DMS114 treated with DMSO at 0.1 percent for 48 hours (cell line): Measurements from ENCODE around the gene APOLD1.
A peak's percentile ranks its signal among the peaks of the same experiment; 100 is the strongest.
"Not testable (repeated sequence)": the region's sequence is repeated elsewhere in the genome, so short reads cannot be mapped to it uniquely, and the experiment has no call there.

Experiments
- DNase-seq: peaks from one replicate; lab custom pipeline; 2025; ENCODE audit not compliant: unreplicated experiment; lab: John Stamatoyannopoulos, UW

The APOLD1 gene, protein sequence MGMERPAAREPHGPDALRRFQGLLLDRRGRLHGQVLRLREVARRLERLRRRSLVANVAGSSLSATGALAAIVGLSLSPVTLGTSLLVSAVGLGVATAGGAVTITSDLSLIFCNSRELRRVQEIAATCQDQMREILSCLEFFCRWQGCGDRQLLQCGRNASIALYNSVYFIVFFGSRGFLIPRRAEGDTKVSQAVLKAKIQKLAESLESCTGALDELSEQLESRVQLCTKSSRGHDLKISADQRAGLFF

DNA sequence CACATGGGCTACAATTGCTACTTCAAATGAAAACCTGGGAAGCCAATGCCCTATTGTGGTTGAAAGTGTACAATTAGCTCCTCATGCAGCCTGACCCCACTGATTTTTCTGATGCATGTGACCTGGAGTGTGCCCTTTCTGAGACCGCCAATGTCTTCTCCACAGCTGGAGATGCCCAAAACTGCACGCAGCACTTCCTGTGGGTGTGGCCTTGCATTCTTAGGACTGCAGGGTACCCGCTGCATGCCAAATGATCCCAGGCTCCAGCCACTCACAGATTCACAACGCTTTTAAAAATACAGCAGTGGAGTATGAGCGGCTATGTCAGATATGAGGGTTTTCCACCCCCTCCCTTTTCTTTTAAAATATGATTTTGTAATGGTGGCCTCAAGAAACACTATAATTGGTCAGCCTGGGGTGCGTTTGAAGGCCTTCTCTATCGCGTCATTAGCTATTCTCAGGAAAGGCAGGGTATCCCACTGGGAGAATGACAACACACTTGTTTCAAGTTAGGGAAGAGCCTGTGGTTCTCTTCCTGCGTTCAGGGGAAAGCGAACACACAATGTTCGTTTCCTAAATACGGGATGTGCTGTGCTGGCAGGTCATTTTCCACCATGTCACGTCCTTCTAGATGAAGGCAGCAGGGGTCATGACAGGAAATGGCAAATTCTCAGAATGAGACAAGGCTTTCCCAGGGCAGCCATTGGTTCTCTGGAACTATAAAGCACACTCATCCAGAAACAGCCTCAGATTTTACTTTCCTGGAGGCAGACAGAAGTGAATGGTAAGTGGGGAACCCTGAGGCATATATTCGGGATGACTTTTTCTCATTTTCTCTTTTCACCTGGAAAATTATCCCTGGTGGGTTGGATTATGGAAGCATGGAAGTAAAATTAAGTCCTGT lies at the start of gene APOLD1:
TSS of gene APOLD1 (plus strand) at position 749 of the 904 bp plus-strand sequence. CDS start at position 782, 33 bp downstream.
- no peak for DNase-seq

DNA sequence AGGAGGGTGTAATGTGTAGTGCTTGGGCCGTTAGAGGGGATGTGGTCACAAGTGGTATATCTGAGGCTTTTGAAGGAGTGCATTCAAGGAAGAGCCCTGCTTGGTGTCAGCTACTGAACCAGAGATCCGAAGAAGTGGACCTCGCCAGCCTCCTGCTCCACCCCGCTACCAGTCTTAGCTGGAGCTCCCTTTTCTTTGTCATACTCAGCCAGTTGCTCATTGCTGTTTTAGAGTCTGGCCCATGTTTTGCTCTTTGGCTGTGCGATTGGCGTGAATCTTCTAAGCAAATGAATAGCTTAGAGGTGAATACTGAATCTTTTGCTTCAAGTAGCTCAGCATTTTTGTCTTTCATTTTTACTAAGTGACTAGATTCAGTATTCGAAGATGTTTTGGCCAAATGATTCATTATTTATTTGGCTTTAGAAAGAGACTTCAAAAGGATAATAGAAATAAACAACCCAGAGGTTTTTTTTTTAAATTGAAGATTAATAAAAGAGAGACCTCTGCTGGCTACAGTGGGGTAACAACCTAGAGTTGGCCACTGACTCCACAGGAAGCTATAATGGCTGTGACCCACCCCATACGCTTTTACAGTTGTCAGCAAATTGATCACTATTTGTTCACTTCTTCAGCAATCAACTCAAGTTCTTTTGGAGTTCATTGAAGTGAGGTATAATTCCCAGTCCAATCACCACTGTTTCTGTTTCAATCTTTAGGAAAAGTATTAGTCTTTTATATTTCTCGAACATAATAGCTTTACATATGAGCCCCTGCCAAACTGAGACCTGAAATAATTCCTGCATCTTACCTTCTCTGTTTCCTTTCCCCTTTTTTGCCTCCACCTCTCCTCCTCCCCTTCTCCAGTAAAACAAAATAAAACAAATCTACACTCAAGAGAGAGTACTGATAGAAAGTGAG lies 48.4 kb upstream of the APOLD1 start:
- DNase-seq, result peak; percentile 73

DNA sequence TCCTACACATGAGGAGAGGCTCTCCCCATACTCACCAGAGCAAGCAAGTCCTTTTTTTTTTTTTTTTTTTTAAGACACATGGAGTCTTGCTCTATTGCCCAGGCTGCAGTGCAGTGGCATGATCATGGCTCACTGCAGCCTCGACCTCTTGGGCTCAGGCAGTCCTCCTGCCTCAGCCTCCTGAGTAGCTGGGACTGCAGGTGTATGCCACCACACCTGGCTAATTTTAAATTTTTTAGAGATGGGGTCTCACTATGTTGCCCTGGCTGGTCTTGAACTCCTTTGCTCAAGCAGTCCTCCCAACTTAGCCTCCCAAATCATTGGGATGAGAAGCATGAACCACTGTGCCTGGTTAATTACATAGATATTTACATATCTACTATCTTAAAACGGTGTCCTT lies 47.3 kb upstream of the APOLD1 start:
- DNase-seq, result not testable (repeated sequence)

DNA sequence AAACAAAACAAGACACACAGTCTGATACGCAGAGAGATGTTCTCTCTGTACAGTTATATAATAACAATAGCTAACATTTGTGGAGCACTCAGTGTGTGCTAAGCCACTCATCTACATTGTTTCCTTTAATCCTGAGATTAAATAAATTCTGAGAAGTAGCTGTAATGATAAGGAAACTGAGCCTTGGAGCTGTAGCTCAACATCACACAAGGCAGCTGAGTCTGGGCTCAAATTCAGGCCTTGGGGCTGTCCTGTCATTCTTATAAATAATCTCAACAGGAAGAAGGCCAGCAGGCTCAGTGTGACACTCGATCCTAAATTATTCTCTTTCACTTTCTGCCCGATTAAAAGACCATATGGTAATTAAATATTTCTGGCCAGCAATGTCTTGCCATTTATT lies 43.8 kb upstream of the APOLD1 start:
- no peak for DNase-seq

DNA sequence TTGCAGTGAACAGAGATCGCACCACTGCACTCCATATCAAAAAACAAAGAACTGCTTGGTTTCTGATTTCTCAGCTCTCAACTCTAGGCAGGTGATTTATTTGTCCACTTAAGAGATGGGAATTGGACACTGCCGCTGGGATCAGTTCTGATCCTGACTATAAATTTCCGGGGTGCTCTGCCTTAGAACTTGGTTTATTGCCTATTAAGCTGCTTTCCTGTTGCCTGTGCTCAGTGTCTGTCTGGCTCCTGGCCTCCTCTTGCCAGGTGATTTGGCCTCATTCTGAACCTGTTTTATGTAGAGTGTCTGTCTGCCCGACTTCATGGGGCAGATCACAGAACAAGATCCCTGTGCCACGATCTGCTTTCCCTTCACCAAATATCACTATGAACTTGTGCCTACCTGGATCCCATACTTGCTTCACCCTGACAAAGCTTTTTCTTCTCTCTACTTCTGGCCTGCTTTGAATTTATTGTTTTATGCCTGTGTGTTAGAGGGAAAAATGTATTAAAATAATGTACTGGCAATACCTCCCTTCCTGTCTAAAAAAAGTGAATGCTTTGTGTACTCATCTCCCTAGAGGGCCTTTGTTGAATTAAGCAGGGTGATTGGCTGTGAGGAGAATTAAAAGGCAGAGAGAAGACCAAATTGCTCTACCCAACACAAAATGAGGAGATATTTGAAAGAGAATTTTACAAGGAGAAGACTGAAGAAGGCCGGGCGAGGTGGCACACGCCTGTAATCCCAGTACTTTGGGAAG lies 40.7 kb upstream of the APOLD1 start:
- DNase-seq, result no peak

GRCh38 chr12:12745576-12746211 lies 39.8 kb upstream of the APOLD1 start:
- no peak for DNase-seq

DNA sequence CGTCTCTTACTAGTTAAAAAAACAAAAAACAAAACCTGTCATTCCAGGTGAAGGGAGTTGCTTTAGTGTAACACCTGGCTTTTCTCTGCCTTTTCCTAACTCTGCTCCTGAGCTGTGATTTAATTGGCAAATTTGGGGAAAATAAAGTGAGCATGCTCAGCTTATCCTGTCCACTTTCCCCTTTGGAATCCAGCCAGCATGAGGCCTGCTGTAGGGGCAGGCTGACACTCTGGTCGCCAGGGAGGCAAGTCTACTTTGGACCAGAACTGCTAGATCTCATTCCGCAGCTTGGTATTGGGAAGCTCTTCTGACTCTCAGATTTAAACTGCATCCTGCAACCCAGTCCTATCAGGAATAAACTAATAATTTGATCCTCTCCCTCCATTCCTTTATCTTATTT lies 38.2 kb upstream of the APOLD1 start:
- DNase-seq, result no peak

- no peak for DNase-seq
Observed at GRCh38 chr12:12748044-12748443, 37.4 kb upstream of the APOLD1 start.

DNA sequence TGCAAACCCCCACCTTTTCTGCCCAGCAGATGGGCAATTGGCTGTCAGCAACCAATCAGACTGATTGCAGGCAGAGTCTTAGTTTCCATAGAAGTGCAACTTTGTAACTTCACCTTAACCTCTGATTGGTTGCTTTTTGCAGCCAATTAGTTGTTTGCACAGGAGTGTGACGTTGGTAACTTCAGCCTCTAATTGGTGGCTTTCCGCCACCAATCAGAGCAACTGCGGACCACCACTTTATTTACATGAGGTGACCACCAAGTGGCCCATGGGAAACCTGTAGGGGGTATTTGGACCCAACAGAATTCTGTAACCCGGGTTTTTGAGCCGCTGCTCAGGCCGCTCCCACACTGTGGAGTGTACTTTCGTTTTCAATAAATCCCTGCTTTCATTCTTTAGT lies 36.0 kb upstream of the APOLD1 start:
- no peak for DNase-seq

DNA sequence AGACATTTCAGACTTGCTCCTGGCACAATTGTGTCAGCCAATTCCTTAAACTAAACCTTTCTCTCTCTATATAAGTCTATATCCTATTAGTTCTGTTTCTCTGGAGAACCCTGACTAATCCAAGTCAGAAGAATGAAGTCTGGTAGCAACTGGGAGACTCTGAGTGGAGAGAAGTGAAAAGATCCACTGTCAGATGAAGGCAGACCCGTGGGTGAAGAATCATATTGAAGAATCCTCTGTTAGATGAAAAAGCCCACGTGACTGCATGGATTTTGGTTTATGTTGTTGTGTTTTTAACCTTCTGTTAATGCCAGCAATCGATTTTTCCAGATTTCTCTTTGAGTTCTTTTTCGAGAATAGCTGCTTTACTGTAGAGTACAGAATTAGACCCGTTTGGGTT lies 29.5 kb upstream of the APOLD1 start:
- DNase-seq, result no peak

- no peak for DNase-seq
Observed at GRCh38 chr12:12757121-12757520, 28.3 kb upstream of the APOLD1 start.

DNA sequence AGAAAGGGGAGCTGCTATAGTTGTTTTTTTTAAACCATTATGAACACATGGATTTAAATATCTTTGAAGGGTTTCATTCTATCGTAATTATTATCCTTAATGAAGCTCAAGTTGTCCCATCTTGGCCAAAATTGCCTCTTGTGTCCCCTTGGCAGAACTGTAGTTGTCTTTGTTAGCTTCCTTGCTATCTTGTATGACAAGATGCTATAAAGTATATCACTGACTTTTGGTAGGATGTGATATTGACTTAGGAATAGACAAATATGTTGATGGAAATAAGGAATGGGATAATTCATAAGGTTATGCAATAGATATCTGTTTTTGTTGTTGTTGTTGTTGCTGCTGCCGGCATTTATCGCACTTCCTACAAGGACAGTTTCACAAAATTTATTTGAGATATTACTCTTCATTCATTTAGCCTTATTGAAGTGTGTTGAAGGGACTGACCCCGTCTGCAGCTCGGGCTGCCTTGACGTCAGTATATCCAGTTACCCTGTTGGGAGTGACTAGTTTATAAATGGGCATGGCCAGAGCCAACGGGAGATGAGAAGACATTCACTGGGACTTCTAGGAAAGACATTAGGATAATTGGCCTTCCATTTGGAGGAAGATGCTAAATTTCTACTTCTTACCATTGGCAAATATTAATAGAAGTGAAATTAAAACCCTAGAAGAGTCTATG lies 26.1 kb upstream of the APOLD1 start:
- no peak for DNase-seq

- DNase-seq, result no peak
Observed at GRCh38 chr12:12764824-12765223, 20.6 kb upstream of the APOLD1 start.

DNA sequence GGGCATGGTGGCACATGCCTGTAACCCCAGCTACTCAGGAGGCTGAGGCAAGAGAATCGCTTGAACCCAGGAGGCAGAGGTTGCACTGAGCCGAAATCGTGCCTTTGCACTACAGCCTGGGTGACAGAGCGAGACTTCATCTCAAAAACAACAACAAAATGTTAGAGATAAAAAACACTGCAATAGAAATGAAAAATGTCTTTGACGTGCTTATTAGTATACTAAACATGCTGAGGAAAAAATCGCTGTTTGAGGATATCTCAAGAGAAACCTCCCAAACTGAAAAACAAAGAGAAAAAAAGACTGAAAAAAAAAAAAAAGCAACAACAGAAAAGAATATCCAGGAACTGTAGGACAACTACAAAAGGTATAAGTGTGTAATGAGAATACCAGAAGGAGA lies 15.2 kb upstream of the APOLD1 start:
- DNase-seq, result no peak

DNA sequence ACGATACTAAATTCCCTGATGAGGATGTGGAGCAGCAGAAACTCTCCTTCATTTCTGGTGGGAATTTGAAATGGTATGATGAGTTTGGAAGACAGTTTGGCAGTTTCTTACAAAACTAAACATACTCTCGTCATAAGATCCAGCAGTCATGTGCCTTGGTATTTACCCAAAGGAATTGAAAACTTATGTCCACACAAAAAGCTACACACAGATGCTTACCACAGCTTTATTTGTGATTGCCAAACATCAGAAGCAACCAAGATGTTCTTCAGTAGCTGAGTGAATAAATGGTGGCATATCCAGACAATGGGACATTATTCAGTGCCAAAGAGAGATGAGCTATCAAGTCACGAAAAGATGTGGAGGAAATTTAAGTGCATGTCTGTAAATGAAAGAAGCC lies 10.7 kb upstream of the APOLD1 start:
- DNase-seq, result no peak

DNA sequence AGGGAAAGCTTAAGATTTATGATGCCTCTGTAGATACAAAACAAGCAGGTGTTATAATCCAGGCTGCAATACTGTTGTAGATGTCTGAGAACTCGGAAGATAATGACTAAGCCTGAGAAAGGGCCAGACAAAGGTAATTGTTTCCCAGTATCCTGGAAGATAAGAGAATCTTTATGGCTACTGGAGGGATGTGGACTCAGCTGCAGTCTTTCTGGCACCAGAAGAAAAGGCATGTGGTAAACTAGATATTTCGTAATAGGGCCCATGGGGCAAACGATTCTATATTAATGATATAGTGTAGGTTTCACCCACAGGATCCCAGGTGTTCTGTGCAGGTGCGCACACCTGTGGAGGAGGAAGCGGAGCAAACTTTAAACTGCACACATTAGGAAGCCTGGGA lies 9.2 kb upstream of the APOLD1 start:
- no peak for DNase-seq

DNA sequence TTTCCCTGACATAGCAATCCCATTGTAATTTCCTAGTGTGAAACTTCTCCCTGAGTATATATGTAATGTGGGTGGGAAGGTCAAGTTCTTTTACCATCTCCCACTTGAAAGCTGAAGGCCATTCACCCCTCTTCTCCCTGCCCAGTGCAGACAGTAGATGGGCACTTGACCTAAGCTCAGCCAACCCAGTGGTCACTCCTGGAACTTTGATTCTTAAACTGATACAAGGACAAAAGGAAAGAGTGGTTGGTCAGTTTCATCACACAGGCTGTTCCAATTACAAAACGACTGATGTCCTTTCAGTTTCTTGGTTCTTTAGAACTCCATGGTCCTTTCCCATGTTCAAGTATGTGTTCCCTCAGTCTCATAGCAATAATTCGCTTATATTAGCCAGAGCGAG lies 8.4 kb upstream of the APOLD1 start:
- no peak for DNase-seq

DNA sequence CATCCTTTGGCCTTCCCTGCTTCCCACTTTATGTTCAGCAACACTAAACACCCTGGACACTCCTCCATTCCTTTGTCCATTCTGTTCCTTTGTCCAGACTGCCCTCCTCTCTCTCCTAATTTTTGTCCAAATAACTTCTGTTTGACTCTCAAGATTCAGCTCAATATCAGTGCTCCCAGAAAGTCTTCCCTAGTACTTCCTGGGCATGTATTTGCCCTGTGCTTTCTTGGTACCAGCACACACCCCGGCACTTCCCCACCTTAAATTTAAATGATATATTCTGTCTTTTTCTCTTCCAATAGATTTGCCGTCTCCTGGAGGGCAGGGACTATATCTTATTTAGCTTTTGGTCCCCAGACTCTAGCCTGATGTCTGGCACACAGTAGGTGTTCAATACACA lies 6.5 kb upstream of the APOLD1 start:
- no peak for DNase-seq

- DNase-seq, result no peak
Observed at GRCh38 chr12:12779529-12779928, 5.9 kb upstream of the APOLD1 start.

DNA sequence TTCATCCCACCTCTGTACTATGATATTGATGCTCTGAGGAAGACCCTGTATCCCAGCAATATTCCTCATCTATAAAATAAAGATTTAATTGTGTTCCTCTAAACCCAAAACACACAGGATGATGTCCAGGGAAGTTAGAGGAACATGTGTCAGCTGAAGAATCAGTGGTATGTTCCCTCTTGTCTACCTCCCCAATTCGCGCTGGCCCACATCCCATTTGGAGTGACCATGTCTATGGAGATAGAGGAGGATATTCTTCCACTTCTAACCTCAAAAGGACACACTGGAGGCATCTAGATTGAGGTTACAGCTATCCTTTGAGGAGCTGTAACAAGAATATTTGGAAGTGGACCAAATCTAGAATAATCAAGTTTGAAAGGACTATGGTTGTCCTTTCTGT lies 1.3 kb upstream of the APOLD1 start:
- DNase-seq, result no peak
